BE2C (cell line): ENCODE results near the gene ARHGEF4. TPM values are rescaled to one million over a fixed set of nuclear protein-coding genes. Genes with fewer than 3 reads are reported as not detected.

Experiments
- DNase-seq: peaks from one replicate; pipeline ENCODE4 v3.0.0-alpha.2; 2020
- H3K27me3 ChIP-seq: fragments of 250-450 bp; sonication (Bioruptor Pico); 2 replicates; pipeline ENCODE4 v1.5.1; 2020; ENCODE audit warnings: mild to moderate bottlenecking
- H3K36me3 ChIP-seq: fragments of 250-450 bp; sonication (Bioruptor Pico); 2 replicates; pipeline ENCODE4 v1.5.1; 2020; ENCODE audit warnings: mild to moderate bottlenecking
- H3K4me1 ChIP-seq: fragments of 250-450 bp; sonication (Bioruptor Pico); 2 replicates; pipeline ENCODE4 v1.5.1; 2020
- H3K4me3 ChIP-seq: 2 replicates; pipeline ENCODE4 v1.5.1; 2011; ENCODE audit warnings: low read depth, low read length
- H3K9me3 ChIP-seq: fragments of 250-450 bp; sonication (Bioruptor Pico); 2 replicates; pipeline ENCODE4 v1.5.1; 2020
- polyA plus RNA-seq: library from polyadenylated mRNA; unstranded; fragments of >200 nt; gene quantifications from one replicate; pipeline ENCODE4 v1.2.1, GENCODE V29; 2012; ENCODE audit warnings: low read depth, missing spikeins; ENCODE audit not compliant: insufficient read length, insufficient read depth
- TF ChIP-seq, protein P1 (sequence below): IDR thresholded peaks from 2 replicates; pipeline ENCODE4 v1.5.1; 2012; ENCODE audit warnings: mild to moderate bottlenecking, low read depth, low read length

Gene ARHGEF4, protein sequence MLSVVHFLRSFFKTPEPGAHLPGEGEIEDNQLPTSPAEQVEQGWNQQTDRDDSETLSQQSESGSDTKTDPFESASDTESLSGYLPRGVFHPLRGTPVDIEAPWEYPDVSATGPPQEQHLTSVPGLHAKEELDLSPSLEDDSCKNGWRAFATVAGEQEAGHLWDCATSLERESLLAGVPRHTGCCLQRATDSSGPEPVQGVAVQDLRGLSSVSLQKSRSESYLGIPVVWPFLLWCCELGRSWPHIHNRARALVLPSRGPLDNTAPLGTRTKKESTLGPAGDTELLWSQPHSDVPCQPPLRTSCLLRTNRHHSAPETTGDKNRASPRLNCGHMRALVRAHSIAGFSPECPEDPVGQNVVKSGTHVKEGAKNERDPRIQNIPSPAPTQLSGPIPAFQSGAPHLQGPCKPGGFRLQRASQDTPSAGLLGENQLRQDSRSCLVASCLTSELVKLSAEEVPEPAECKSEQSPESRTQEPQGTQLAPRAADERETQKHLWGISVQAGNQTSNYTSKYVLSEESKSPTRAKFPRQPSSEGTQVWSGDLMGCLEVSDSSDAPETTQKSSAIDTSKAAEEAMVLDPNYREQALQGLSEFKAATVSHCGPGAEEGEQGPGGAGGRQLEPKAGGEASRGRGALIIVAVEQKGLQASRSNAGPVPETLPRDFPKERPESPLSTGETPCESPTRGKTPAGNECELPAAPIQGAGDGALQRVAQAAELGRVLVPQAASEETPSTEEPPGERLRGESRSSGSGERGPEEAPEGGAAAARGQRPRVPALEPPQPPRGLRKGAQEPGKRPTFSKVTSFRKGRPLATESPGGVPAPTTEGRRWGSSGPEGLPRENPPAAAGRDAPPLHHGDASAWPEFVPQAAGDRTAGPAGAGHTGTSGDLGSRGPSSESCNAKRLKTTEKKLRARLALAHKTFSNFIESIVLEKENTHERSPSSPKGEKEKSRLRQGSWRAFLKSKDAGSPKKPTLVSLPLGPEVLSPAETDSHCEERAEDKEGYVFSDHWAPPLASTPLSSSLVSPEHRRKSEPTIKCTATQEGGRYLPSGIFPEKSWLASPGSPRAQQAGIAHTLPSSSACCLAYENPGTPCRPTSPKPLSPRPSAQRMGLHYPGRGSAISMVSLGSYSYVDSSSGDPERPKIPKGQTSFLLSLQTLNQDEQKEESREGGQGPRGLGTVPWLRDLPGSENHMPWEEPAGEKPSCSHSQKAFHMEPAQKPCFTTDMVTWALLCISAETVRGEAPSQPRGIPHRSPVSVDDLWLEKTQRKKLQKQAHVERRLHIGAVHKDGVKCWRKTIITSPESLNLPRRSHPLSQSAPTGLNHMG (N-terminal part only)
- polyA plus RNA-seq: 0.43 TPM

GRCh38 chr2:130836501-130837174, at the start of gene ARHGEF4:
ARHGEF4 (plus strand) TSS chr2:130836914; CDS start chr2:130836954, 40 bp downstream.
- peak; percentile 28 for DNase-seq
- Histone ChIP-seq H3K4me3 (no peak within 1 kb of the TSS), H3K9me3 (no peaks in the 10 kb centered on the region), H3K4me1 (no peaks in the 10 kb centered on the region), H3K27me3 (peaks cover 16% of the 10 kb centered on the region), H3K36me3 (no peaks in the 10 kb centered on the region)
- TF ChIP-seq, protein P1, sequence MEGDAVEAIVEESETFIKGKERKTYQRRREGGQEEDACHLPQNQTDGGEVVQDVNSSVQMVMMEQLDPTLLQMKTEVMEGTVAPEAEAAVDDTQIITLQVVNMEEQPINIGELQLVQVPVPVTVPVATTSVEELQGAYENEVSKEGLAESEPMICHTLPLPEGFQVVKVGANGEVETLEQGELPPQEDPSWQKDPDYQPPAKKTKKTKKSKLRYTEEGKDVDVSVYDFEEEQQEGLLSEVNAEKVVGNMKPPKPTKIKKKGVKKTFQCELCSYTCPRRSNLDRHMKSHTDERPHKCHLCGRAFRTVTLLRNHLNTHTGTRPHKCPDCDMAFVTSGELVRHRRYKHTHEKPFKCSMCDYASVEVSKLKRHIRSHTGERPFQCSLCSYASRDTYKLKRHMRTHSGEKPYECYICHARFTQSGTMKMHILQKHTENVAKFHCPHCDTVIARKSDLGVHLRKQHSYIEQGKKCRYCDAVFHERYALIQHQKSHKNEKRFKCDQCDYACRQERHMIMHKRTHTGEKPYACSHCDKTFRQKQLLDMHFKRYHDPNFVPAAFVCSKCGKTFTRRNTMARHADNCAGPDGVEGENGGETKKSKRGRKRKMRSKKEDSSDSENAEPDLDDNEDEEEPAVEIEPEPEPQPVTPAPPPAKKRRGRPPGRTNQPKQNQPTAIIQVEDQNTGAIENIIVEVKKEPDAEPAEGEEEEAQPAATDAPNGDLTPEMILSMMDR: no peak

GRCh38 chr2:130787841-130788240, 48.9 kb upstream of the ARHGEF4 start:
- Histone ChIP-seq H3K27me3 (no peaks in the 10 kb centered on the region), H3K9me3 (no peaks in the 10 kb centered on the region), H3K4me1 (no peaks in the 10 kb centered on the region), H3K36me3 (no peaks in the 10 kb centered on the region), H3K4me3 (no peak overlapping the region)
- DNase-seq: no peak
- TF ChIP-seq, protein P1: no peak

- no peak for DNase-seq
Measured at GRCh38 chr2:130790312-130790711, 46.4 kb upstream of the ARHGEF4 start.

DNA sequence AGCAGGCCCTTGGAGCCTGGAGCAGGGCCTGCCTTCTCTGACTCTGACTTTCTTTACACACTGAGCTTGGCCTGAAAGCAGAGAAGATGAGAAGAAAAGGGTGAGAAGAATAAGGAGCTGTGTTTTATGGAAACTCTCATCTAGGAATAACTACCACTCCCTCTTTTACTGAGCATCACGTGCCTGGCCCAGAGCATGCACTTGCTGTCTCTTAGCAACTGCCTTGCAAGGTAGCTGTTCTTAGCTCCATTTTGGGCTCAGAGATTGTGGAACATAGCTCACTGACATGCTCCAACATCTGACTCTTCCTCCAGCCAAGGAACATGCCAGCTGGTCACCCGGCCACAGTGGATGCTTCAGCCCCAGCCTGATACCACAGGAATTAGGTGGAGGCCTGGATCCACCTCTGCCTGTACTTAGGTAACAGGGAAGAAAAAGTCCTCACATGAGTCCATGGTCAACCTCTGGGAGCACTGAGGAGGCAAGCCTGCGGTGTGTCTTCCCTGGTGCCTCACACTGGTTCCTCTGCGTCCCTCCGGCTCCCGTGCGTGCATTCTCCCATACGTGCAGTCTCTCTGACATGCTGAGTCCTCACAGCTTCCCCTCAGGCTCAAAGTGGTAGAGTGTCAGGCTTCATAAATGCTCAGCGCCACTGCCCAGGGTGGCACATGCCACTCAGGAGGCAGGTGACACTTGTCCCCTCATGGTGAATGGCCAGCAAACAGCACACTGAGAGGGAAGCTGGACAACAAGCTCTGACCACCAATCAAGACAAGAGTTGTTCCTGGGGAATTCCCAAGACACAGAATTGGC, 45.7 kb upstream of the ARHGEF4 start:
- TF ChIP-seq, protein P1: no peak
- H3K4me1 ChIP-seq: no peaks in the 10 kb centered on the region

More at GRCh38 chr2:130790312-130790711, 46.4 kb upstream of the ARHGEF4 start:
- no peaks in the 10 kb centered on the region for H3K27me3 ChIP-seq
- no peaks in the 10 kb centered on the region for H3K36me3 ChIP-seq
- no peaks in the 10 kb centered on the region for H3K9me3 ChIP-seq
- no peak overlapping the region for H3K4me3 ChIP-seq
- TF ChIP-seq, protein P1: no peak
- no peaks in the 10 kb centered on the region for H3K4me1 ChIP-seq

GRCh38 chr2:130791617-130791939, 45.1 kb upstream of the ARHGEF4 start:
- Histone ChIP-seq H3K4me1 (no peaks in the 10 kb centered on the region), H3K36me3 (no peaks in the 10 kb centered on the region), H3K4me3 (no peak overlapping the region), H3K9me3 (no peaks in the 10 kb centered on the region), H3K27me3 (no peaks in the 10 kb centered on the region)
- no peak for DNase-seq
- TF ChIP-seq, protein P1: no peak

More for the DNA sequence above, 45.7 kb upstream of the ARHGEF4 start:
- Histone ChIP-seq H3K9me3 (no peaks in the 10 kb centered on the region), H3K36me3 (no peaks in the 10 kb centered on the region), H3K4me3 (no peak overlapping the region), H3K27me3 (no peaks in the 10 kb centered on the region)
- DNase-seq: no peak
